NCI-H748 treated with DMSO at 0.1 percent for 48 hours (cell line): ENCODE data around the gene LRP5.
"Not testable (repeated sequence)": the region's sequence is repeated elsewhere in the genome, so short reads cannot be mapped to it uniquely, and the experiment has no call there.

Experiments
- DNase-seq: peaks from one replicate; lab custom pipeline; 2025; lab: John Stamatoyannopoulos, UW

Gene LRP5

DNA sequence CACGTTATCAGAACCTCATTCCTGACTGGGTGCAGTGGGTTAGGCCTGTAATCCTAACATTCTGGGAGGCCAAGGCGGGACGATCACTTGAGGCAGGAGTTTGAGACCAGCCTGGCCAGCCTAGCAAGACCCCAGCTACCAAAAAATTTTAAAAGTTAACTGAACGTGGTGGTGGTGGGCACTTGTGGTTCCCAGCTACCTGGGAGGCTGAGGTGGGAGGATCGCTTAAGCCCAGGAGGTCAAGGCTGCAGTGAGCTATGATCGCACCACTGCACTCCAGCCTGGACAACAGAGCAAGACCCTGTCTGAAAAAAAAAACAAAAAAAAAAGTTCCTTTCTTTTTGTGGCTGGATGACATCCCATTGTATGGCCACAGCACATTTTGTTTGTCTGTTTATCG is 80.4 kb downstream of the LRP5 start:
- no peak for DNase-seq

DNA sequence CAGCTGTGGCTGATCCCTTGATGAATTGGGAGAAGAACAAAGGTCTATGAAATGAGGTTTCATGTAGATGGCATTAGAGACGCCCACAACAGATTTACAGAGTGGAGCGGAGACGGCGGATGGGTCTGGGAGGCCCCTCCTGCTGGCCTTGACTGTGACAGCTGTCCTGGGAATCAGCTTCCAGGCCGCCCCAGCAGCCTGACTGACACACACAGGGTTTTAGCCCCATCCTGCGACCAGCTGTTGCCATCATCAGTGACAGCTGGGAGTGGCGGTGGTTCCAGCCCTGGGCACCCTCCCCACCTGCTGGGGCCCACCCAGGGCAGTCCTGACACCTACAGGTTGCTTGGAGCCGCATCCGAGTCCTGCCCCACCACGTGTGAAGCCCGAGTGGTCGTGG is 84.1 kb downstream of the LRP5 start:
- DNase-seq = no peak

DNA sequence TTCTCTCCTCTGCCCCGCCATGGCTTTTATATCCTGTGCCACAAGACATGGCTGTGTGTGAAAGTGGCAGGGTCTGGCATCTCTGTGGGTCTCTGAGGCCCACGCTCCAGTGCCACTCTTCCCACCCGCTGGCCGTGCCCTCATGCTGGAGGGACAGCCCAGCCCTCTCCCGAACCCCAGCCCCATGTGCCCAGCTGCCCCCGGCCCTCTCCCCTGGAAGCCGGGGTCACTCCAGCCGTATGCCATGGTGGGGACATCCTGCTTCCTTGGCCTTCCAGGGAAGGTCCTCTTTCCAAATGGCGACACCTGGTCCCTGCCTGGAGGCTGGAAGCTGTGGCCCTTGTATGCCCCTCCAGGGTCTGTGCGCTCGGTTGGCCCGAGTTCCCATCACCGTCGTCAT is 84.9 kb downstream of the LRP5 start:
- DNase-seq = no peak

DNA sequence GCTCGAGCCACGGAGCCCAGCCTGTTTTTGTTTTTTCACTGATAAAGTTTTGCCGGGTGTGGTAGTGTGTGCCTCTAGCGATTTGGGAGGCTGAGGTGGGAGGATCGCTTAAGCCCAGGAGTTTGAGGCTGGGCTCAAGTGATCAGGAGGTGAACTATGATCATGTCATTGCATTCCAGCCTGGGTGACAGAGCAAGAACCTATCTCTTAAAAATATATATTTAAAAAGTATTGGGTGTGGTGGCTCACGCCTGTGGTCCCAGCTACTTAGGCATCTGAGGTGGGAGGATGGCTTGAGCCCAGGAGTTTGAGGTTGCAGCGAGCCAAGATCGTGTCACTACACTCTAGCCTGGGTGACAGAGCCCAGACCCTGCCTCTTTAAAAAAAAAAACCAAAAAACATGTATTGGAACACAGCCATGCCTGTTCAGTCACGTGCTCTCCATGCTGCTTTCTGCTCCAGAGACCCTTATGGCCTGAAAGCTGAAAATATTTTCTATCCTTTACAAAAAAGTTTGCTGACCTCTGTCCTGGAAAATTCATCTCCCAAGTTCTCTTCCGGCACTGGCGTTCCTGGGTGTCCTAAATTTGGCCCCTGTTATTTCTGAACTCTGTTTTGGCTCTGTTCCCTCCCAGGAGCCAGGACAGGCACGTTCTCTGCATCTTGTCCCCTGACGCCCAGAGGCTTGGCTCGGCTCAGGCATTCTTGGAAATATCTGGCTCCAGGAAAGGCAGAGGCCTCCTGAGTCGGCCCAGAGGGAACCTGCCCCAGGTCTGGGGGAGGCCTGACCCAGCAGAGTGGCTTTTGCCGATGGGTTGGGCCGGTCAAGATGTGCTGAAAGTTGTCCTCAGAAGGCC is 86.8 kb downstream of the LRP5 start:
- no peak for DNase-seq

DNA sequence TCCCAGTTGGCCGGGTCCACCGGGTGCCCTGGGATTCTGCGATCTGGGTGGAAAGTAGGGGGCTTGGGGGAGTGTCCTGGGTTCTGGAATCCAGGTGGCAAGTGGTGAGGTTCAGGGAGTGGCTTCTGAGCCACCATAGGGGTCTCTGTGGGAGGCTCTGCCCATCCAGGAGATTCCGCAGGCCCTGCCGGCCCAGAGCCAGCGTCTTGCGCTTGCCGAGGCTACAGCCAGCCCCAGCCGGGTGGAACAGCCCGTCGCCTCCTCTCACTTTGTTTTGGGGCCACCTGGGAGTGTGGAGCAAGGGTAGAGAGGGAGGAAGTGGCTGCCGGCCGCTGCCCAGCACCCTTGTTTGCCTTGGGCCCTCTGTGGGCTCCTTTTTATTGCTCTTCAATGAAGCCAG is 87.5 kb downstream of the LRP5 start:
- no peak for DNase-seq

DNA sequence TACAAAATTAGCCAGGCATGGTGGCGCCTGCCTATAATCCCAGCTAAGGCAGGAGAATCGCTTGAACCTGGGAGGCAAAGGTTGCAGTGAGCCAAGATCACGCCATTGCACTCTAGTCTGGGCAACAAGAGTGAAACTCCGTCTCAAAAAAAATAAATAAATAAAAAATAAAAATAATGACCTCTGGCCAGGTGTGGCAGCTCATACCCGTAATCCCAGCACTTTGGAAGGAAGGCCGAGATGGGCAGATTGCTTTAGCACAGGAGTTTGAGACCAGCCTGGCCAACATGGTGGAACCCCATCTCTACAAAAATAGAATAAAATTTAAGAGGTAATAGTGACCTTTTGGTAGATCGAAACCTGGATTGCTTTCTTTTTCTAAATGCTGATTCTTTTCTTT is 88.2 kb downstream of the LRP5 start:
- DNase-seq = not testable (repeated sequence)

DNA sequence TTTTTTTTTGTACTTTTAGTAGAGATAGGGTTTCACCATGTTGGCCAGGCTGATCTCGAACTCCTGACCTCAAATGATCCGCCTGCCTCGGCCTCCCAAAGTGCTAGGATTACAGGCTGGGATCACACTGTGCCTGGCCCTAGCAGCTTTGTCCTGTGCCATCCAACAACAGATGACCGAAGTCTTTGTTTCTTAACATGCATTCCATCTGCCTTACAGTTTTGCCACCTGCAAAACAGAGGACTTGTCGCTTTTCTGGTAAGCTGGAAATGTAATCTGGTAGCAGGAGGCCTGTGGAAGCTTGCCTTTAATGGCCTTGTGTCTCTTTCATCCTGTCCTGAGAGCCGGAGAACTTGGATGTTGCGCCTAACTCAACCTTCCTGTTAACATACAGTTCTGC is 89.5 kb downstream of the LRP5 start:
- no peak for DNase-seq

DNA sequence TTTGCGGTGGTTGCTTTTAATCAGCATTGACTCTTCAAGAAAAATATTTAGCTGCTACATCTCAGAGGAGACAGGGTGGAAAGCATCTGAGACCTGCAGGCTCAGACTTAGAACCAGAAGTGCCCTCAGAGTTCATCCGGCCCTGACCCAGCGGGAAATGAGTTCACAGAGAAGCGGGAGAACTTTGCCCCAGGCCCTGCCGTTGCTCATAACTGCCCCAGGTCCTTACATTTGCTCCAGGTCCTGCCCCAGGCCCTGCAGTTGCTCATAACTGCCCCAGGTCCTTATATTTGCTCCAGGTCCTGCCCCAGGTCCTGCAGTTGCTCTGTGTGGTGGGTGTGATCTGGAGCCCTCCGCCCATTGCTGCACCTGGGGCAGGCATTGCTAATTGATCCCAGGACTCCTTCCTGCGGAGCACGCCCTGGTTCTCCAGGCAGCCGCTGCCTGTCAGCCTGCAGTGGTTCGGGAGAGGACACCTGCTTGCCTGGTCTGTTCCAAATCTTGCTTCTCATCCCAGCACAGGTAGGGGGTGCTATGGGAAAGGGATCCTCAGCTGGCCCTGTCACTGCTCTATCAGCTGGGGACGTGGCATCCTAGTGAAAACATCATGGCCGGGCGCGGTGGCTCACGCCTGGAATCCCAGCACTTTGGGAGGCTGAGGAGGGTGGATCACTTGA is 90.1 kb downstream of the LRP5 start:
- DNase-seq = no peak

DNA sequence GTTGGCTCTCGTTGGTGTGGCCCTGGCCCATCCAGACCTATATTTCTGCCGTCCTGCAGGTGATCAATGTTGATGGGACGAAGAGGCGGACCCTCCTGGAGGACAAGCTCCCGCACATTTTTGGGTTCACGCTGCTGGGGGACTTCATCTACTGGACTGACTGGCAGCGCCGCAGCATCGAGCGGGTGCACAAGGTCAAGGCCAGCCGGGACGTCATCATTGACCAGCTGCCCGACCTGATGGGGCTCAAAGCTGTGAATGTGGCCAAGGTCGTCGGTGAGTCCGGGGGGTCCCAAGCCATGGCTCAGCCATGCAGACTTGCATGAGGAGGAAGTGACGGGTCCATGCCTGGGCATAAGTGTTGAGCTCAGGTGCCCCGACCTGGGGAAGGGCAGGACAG is 91.0 kb downstream of the LRP5 start:
- no peak for DNase-seq

DNA sequence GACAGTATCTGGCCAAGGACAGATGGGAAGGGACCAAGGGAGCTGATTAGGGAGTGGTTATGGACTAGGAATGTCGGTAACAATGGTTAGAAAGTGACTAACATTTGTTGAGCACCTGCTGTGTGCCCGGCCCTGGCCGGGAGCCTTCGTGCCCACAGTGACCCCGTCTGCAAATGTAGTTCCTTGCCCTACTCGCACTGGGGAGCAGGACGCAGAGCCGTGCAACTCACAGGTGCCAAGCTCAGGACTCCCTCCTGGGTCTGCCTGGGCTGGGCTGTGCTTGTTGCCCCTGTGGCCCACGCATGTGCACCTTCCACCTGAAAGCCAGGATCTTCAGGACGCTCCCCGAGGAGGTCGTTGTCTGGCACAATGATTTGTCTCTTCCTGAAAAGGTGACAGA is 91.4 kb downstream of the LRP5 start:
- DNase-seq = no peak

DNA sequence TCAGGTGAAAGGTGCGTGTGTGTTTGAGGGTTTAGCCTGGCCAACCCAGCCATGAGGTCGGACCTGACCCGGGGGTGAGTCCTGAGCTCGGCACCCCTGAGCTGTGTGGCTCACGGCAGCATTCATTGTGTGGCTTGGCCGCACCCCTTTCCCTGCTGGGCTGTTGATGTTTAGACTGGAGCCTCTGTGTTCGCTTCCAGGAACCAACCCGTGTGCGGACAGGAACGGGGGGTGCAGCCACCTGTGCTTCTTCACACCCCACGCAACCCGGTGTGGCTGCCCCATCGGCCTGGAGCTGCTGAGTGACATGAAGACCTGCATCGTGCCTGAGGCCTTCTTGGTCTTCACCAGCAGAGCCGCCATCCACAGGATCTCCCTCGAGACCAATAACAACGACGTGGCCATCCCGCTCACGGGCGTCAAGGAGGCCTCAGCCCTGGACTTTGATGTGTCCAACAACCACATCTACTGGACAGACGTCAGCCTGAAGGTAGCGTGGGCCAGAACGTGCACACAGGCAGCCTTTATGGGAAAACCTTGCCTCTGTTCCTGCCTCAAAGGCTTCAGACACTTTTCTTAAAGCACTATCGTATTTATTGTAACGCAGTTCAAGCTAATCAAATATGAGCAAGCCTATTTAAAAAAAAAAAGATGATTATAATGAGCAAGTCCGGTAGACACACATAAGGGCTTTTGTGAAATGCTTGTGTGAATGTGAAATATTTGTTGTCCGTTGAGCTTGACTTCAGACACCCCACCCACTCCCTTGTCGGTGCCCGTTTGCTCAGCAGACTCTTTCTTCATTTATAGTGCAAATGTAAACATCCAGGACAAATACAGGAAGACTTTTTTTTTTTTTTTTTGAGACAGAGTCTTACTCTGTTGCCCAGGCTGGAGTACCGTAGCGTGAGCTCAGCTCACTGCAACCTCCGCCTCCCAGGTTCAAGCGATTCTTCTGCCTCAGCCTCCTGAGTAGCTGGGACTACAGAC is 94.2 kb downstream of the LRP5 start:
- peak; percentile 19 for DNase-seq

DNA sequence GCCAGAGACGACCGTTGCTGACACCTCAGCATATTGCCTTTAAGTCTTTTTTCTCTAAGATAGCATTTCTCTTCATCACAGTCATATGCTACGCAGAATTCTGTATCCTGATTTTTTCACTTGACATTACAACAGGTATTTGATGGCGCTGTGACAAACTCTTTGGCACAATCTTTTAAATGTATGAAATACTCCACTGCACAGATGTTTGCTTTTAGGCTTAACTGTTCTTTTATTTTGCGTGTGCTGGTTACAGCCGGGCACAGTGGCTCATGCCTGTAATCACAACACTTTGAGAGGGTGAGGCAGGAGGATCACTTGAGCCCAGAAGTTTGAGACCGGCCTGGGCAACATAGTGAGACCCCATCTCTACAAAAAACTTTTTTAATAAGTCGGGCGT is 96.1 kb downstream of the LRP5 start:
- DNase-seq = no peak

DNA sequence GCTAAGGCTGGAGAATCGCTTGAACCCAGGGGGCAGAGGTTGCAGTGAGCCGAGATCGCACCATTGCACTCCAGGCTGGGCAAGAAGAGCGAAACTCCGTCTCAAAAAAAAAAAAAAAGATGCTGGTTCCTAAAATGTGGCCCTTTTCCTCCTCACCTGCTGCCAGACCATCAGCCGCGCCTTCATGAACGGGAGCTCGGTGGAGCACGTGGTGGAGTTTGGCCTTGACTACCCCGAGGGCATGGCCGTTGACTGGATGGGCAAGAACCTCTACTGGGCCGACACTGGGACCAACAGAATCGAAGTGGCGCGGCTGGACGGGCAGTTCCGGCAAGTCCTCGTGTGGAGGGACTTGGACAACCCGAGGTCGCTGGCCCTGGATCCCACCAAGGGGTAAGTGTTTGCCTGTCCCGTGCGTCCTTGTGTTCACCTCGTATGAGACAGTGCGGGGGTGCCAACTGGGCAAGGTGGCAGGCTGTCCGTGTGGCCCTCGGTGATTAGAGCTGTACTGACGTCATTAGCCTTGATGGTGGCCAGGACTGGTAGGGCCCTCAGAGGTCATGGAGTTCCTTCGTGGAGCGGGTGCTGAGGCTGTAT is 97.5 kb downstream of the LRP5 start:
- DNase-seq = no peak

DNA sequence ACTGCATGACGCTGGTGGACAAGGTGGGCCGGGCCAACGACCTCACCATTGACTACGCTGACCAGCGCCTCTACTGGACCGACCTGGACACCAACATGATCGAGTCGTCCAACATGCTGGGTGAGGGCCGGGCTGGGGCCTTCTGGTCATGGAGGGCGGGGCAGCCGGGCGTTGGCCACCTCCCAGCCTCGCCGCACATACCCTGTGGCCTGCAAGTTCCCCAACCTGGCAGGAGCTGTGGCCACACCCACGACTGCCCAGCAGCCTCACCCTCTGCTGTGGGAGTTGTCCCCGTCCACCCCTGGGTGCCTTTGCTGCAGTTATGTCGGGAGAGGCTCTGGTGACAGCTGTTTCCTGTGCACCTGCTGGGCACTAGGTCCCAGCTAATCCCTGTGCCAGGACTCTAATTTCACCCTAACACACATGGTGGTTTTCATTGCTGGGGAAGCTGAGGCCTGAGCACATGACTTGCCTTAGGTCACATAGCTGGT is 99.2 kb downstream of the LRP5 start:
- no peak for DNase-seq

DNA sequence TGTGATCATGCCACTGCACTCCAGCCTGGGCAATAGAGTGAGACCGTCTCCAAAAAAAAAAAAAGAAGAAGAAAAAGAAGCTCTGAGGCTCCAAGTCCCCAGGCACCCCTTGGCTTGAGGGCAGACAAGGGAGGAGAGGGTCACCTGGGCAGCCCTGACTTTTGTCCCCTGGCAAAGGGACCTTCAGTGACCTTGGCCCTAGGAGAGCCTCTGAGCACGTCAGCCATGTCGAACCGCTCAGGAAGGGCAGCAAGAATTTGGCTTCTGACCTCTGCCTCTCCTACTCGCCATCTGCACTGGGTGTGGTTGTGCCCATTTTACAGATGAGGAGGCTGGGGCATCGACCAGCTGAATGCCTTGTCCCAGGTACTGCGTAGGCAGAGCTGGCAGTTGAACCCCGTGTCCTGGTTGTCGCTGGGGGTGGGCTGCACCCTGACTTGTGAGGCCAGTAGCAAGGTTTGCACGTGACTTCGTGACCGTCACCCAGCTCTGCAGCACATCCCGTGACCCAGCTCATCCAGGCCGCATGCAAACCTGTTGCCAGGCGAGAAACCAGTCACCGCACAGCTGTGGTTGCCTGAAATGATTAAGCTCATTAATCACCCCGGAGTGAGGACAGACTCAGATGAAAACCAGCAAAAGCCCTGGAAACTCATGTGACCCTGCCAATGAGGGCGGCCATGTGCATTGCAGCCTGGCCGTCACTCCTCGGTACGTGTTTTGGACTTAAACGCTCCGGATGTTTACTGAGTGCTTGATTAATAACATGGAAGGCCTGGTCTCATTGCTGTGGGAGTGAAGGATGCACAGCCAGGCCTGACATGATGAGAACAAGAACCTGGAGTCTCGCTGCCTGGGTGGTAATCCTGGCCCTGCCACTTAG is 100.4 kb downstream of the LRP5 start:
- no peak for DNase-seq

DNA sequence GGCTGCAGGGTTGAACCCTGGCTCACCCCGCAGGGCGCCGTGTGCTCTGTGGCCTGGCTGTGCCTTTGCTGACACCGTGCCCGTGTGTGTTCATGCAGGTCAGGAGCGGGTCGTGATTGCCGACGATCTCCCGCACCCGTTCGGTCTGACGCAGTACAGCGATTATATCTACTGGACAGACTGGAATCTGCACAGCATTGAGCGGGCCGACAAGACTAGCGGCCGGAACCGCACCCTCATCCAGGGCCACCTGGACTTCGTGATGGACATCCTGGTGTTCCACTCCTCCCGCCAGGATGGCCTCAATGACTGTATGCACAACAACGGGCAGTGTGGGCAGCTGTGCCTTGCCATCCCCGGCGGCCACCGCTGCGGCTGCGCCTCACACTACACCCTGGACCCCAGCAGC is 101.2 kb downstream of the LRP5 start:
- no peak for DNase-seq

DNA sequence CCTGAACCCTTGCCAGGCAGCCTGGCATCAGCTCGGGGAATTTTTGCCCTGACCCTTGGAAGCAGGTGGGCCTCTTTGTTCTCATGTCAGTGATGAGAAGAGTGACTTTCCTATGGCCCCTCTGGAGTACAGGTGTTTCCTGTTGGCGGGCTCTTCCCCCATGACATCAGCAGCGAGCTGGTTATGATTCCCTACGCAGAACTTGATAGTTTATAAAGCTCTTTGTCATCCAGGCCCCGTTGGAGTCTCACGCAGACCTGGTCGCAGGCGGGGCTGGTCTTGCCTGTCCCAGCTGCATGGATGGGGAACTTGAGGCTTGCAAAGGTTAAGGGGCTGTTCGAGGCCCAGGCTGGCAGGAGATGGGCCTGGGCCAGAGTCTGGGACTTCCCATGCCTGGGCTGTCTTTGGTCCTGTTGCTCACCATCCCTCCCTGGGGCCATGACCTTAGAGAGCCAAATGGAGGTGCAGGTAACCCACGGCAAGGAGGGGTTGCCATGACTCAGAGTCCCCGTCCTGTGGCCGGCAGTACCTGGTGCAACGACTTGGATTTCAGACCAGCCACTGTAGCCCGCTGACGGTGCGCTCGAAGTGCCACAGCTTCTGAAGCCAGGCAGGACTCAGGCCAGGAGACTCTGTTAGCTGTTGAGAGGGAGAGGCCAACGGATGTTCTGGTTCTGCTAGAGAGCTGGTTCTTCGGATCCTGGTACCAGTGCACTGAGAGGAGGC is 102.3 kb downstream of the LRP5 start:
- DNase-seq = no peak

DNA sequence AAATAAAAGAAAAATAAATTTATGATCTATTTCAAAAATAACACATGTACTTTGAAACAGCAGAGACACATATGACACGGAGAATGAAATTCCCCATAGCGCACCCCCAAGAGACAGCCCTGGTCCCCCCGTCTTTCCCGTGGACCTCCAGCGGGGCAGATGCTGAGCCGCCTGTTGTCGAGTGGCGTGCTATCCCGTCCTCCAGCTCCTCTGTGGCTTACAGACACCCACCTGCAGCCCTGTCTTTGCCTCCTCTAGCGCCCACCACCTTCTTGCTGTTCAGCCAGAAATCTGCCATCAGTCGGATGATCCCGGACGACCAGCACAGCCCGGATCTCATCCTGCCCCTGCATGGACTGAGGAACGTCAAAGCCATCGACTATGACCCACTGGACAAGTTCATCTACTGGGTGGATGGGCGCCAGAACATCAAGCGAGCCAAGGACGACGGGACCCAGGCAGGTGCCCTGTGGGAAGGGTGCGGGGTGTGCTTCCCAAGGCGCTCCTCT is 103.7 kb downstream of the LRP5 start:
- DNase-seq = no peak

DNA sequence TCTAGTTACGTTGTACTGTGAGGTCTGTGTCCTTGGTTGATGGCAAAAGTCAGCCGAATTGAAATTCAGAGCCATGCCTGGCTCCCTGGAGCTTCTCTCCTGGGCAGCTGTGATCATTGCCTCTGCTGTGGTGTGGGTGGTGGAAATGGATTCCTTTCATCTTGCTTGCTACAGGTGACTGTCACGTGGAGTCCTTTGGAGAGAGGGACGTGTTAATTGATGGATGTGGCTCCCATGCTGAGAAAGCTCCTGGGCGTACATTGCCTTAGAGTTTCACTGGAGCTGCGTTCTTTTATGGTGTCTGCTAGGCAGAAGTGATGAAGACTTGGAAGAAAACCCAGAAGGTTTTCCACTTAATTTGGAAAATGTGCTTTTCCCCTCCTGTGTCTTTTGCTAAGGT is 106.3 kb downstream of the LRP5 start:
- no peak for DNase-seq

DNA sequence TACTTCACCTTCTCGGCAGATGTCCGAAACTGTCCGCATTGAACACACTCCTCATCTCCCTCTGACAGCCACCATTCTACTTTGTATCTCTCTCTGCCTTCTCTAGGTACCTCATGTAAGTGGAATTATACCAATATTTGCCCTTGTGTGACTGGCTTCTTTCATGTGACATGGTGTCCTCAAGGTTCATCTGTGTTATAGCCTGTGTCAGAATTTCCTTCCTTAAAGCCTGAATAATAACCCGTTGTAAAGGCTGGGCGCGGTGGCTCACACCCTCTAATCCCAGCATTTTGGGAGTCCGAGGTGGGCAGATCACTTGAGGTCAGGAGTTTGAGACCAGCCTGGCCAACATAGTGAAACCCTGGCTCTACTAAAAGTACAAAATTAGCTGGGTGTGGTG is 107.8 kb downstream of the LRP5 start:
- DNase-seq = no peak
